SU-DHL-6 (cell line): ENCODE data around the gene CHD5.

Experiments used
- EZH2phosphoT487 ChIP-seq: fragments of 200-600 bp; sonication (generic), shearing (Covaris generic); conservative IDR thresholded peaks from 2 replicates; pipeline ENCODE4 v1.6.1; 2018; ENCODE audit warnings: mild to moderate bottlenecking, antibody characterized with exemption, low read length, moderate library complexity, mixed read lengths
- TF ChIP-seq, protein P1 (sequence below): fragments of 200-600 bp; sonication (generic); IDR thresholded peaks from one replicate; pipeline ENCODE4 v1.5.1; 2017; ENCODE audit warnings: antibody characterized with exemption, mild to moderate bottlenecking, low read length, moderate library complexity; ENCODE audit not compliant: insufficient read depth, poor library complexity, severe bottlenecking

DNA sequence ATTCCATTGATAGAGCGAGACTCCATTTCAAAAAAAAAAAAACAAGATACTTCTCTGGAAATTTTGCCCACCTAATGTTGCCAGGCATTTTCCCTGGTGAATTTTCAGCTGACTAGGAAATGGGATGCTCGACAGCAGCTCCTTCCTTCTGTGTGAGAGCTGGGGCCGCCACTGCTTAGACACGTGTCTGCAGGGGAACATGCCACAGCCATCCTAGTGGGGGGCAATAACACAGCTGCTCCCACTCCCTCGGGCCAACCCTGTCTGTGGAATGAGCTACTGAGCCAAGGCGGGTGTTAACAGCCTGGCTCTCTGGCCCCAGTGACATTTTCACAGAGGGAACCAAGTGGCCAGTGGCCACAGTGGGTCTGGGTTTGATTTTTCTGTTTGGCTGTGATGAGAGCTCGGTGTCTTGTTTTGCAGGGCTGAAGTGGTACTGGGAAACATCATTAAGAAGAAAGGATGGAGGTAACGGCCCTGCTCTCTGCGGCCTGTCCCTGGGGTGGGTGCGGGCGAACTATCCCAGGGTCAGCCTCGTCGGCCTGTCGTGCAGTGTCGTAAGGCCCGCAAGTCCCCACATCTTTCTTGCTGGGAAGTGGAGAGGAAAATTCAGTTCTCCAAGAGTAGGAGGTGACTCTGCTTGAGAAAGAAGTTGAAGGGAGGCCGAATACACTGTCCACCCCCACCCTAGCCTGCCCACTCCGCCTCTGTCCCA, 95.2 kb downstream of the CHD5 start:
- TF ChIP-seq, protein P1, sequence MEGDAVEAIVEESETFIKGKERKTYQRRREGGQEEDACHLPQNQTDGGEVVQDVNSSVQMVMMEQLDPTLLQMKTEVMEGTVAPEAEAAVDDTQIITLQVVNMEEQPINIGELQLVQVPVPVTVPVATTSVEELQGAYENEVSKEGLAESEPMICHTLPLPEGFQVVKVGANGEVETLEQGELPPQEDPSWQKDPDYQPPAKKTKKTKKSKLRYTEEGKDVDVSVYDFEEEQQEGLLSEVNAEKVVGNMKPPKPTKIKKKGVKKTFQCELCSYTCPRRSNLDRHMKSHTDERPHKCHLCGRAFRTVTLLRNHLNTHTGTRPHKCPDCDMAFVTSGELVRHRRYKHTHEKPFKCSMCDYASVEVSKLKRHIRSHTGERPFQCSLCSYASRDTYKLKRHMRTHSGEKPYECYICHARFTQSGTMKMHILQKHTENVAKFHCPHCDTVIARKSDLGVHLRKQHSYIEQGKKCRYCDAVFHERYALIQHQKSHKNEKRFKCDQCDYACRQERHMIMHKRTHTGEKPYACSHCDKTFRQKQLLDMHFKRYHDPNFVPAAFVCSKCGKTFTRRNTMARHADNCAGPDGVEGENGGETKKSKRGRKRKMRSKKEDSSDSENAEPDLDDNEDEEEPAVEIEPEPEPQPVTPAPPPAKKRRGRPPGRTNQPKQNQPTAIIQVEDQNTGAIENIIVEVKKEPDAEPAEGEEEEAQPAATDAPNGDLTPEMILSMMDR: no peak
- TF ChIP-seq EZH2phosphoT487: no peak
